ENCODE data around the gene C1orf21. TPM values are rescaled to one million over a fixed set of nuclear protein-coding genes. Genes with fewer than 3 reads are reported as not detected.

The C1orf21 gene
- total RNA-seq, 1 donor from 2014 or later, result 3.4 TPM

DNA sequence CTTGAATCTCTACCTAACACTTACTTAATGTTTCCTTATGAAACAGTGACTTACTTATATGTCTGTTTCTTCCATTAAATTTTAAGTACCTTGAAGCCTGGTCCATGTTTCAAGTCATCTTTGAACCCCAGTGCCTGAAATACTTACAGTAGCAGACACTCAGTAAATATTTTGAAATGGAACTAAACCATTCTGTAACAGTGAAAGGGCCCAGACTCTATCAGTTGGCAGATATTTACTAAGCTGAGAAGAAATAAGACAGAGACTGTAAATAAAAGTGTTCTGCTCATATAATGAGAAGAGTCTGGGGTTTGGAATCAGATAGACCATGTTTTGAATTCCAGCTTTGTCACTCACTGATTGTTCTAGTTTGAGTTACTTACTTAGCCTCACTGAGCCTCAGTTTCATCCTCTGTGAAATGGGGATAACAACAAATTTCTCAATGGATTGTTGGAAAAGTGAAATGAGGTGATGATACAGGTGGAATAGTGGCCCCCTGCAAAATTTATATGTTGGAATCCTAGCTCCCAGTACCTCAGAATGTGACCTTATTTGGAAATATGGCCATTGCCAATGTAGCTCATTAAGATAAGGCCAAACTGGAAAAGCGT is 19.3 kb upstream of the C1orf21 start:
- no peak for DNase-seq (ENCODE audit: low spot score)
- Mint-ChIP-seq H3K4me1 (ENCODE audit: low read depth) (no peaks in the 10 kb centered on the region), H3K27ac (no peak overlapping the region), H3K27me3 (ENCODE audit: low read depth) (peaks cover 2% of the 10 kb centered on the region), H3K4me3 (ENCODE audit: low read depth) (no peak overlapping the region), H3K36me3 (ENCODE audit: low read depth) (no peaks in the 10 kb centered on the region), H3K9me3 (no peaks in the 10 kb centered on the region)
- intact Hi-C loops (cut with micrococcal nuclease), result no loop called here

DNA sequence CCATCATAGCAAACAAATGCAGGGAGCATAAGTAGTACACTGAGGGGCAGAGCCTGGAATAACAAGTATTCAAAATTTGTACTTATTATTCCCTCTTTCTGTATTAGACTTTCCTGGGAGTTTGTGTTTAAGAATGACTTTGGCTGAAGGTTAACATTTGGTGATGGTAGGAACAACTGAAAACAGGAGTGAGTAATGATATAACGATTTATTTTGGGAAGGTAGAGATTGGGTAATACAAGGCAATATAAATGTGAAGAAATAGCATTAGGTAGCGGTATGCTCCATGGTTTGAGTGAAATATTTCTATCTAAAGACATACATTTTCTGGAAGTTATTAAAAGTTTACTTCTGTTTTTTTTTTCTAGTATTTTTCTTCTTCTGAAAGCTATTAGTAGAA is 18.5 kb upstream of the C1orf21 start:
- H3K9me3 Mint-ChIP-seq, result no peaks in the 10 kb centered on the region
- H3K27ac Mint-ChIP-seq, result no peak overlapping the region
- H3K4me3 Mint-ChIP-seq (ENCODE audit: low read depth), result no peak overlapping the region
- no peaks in the 10 kb centered on the region for H3K4me1 Mint-ChIP-seq (ENCODE audit: low read depth)
- intact Hi-C loops (cut with micrococcal nuclease), result no loop called here
- no peaks in the 10 kb centered on the region for H3K27me3 Mint-ChIP-seq (ENCODE audit: low read depth)
- no peak for DNase-seq (ENCODE audit: low spot score)
- H3K36me3 Mint-ChIP-seq (ENCODE audit: low read depth), result no peaks in the 10 kb centered on the region

DNA sequence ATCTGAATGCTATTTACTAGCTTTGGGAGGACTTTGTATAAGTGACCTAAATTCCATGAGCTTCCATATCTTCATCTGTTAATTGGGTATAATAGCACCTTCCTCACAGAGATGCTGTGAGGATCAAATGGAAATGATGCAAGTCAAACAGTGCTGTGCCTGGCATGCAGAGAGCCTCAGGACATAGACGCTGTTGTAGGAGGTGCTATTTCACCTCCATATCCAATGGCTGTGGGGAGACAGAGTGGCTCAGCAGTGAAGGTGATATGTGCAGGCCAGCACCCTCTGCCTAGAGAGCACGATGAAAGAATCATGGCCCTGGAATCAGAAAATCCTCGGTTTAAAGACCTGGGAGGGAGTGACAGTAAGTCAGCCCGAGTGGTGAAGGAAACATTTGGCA is 16.0 kb upstream of the C1orf21 start:
- Mint-ChIP-seq H3K27me3 (ENCODE audit: low read depth) (no peaks in the 10 kb centered on the region), H3K4me1 (ENCODE audit: low read depth) (no peaks in the 10 kb centered on the region), H3K4me3 (ENCODE audit: low read depth) (no peak overlapping the region), H3K36me3 (ENCODE audit: low read depth) (no peaks in the 10 kb centered on the region), H3K9me3 (no peaks in the 10 kb centered on the region), H3K27ac (no peak overlapping the region)
- intact Hi-C loops (cut with micrococcal nuclease), result no loop called here
- no peak for DNase-seq (ENCODE audit: low spot score)

DNA sequence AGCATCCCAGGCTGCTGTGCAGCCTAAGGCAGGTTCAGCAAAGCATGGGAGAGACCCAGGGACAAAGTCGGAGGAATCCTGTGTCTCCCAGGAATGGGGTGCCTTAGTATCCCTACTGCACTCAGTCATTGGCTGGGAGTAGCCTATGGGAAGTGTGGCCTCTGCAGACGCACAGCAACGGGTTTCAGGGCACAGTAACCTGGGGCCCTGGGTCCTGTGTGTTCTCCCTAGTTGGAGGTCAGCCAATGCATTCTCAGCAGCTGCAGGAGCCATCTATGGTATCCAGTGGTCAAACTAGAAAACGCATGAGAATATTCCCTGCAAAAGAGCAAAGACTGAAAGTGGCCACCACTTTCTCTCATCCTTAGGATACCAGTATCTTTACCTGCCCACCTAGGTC is 13.7 kb upstream of the C1orf21 start:
- Mint-ChIP-seq H3K4me1 (ENCODE audit: low read depth) (no peaks in the 10 kb centered on the region), H3K9me3 (no peaks in the 10 kb centered on the region), H3K27me3 (ENCODE audit: low read depth) (no peaks in the 10 kb centered on the region), H3K4me3 (ENCODE audit: low read depth) (no peak overlapping the region), H3K36me3 (ENCODE audit: low read depth) (no peaks in the 10 kb centered on the region), H3K27ac (no peak overlapping the region)
- intact Hi-C loops (cut with micrococcal nuclease), result no loop called here
- DNase-seq (ENCODE audit: low spot score), result no peak

DNA sequence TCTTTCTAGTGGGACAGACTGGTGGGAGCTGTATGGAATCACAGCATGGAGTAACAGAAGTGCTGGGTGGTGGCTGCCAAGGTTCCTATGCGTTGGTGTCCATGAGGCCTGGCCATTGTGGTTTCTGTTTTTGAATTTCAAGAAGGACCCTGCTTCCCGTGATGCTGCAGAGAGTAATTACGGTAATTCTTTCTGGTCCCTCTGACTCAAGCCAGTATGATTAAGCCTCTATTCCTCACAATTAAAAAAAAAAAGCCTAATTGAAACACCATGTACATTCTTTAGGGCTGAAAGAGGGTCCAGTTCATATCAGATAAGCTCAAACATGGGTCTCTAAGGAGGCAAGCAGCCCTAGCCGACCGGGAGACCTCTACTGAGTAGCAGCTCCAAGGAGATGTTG is 10.5 kb upstream of the C1orf21 start:
- DNase-seq (ENCODE audit: low spot score), result no peak
- H3K27ac Mint-ChIP-seq, result no peak overlapping the region
- H3K36me3 Mint-ChIP-seq (ENCODE audit: low read depth), result no peaks in the 10 kb centered on the region
- no peak overlapping the region for H3K4me3 Mint-ChIP-seq (ENCODE audit: low read depth)
- intact Hi-C loops (cut with micrococcal nuclease), result no loop called here
- H3K27me3 Mint-ChIP-seq (ENCODE audit: low read depth), result peaks cover 11% of the 10 kb centered on the region
- H3K4me1 Mint-ChIP-seq (ENCODE audit: low read depth), result peaks cover 8% of the 10 kb centered on the region
- H3K9me3 Mint-ChIP-seq, result no peaks in the 10 kb centered on the region

DNA sequence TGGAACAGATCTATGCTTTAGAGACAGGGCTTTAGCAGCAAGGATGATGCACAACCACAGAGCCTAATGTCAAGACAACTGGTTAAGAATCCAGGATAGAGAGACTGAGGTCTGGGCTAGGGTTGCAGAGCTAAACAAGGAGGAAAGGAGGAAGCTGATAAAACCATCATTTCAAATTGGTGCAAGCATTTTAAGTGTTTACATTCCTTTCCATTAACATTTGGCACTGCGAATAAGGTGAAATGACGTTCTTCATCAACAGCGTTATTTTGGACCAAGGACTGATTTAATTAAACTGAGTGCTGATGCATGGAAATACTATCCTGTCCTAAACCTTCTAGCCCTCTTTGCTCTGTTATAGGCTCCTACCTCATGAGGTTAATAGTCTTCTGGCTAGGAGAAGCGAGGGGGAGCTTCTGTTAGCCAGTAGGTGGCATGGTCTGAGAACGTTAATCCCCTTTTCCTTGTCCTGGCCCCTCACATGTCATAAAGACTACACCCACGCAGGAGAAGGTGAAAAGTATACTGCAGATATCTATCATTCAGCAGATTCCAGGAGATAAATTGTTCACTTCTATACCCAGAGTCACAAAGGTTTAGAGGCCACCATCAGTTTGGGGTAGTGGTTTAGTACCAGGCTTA is 7.6 kb upstream of the C1orf21 start:
- intact Hi-C loops (cut with micrococcal nuclease), result no loop called here
- H3K27ac Mint-ChIP-seq, result no peak overlapping the region
- peaks cover 31% of the 10 kb centered on the region for H3K27me3 Mint-ChIP-seq (ENCODE audit: low read depth)
- H3K36me3 Mint-ChIP-seq (ENCODE audit: low read depth), result no peaks in the 10 kb centered on the region
- H3K9me3 Mint-ChIP-seq, result no peaks in the 10 kb centered on the region
- no peak for DNase-seq (ENCODE audit: low spot score)
- H3K4me3 Mint-ChIP-seq (ENCODE audit: low read depth), result no peak overlapping the region
- H3K4me1 Mint-ChIP-seq (ENCODE audit: low read depth), result peaks cover 8% of the 10 kb centered on the region

DNA sequence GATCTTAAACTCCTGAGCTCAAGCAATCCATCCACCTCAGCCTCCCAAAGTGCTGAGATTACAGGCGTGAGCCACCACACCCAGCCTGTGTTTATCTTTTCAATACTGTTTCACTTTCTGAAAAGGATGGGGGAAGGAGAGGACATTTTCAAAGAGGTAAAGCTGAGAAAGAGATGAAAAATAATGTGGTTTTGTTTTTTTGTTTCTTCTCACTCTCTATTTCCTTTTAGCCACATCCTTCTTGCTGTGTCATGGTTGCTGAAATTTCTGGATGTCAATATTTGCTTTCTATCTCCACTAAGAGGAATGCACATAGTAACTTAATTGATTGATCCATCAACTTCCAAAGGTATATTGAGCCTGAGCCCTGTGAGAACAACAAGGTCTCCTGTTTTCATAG is 6.4 kb upstream of the C1orf21 start:
- H3K27me3 Mint-ChIP-seq (ENCODE audit: low read depth), result peaks cover 44% of the 10 kb centered on the region

DNA sequence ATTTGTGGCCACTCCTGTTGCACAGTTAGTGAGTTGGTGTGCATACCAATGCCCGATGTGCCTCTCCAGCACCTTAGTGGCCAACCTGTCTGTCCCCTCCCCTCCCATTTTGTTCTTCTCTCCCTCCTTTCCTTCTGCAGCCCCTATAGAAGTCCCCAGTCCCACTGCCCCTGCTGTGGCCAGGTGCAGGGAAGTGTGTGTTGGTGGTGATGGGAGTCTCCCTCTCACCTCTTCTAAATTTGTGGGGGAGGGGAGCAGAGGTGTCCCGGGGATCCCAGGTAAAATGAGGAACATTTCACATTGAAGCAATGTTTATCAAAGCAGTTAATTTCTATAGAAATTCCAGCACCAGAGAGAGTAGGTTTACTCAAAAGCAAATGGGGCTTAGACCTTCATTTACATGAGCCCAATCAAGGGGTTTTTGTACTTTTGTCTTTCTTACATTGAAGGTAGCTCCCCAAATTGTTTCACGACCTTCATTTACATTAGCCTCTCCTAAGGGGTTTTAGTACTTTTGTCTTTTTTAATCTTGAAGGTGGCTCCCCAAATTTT is 3.0 kb upstream of the C1orf21 start:
- DNase-seq (ENCODE audit: low spot score), result no peak
- Mint-ChIP-seq H3K9me3 (no peaks in the 10 kb centered on the region), H3K27ac (no peak overlapping the region), H3K4me3 (ENCODE audit: low read depth) (no peak overlapping the region), H3K36me3 (ENCODE audit: low read depth) (no peaks in the 10 kb centered on the region), H3K4me1 (ENCODE audit: low read depth) (peaks cover 27% of the 10 kb centered on the region), H3K27me3 (ENCODE audit: low read depth) (peaks cover 60% of the 10 kb centered on the region)
- intact Hi-C loops (cut with micrococcal nuclease), result loop anchor here (10.0 kb wide), 1 partner anchor 329 kb away; the partner anchor contains the start of gene TSEN15

More for the DNA sequence above, 6.4 kb upstream of the C1orf21 start:
- Mint-ChIP-seq H3K4me3 (ENCODE audit: low read depth) (no peak overlapping the region), H3K36me3 (ENCODE audit: low read depth) (no peaks in the 10 kb centered on the region), H3K4me1 (ENCODE audit: low read depth) (peaks cover 10% of the 10 kb centered on the region), H3K27ac (no peak overlapping the region), H3K9me3 (no peaks in the 10 kb centered on the region)
- no peak for DNase-seq (ENCODE audit: low spot score)
- intact Hi-C loops (cut with micrococcal nuclease), result loop anchor here (10.0 kb wide), 1 partner anchor 326 kb away; the partner anchor contains the start of gene TSEN15

DNA sequence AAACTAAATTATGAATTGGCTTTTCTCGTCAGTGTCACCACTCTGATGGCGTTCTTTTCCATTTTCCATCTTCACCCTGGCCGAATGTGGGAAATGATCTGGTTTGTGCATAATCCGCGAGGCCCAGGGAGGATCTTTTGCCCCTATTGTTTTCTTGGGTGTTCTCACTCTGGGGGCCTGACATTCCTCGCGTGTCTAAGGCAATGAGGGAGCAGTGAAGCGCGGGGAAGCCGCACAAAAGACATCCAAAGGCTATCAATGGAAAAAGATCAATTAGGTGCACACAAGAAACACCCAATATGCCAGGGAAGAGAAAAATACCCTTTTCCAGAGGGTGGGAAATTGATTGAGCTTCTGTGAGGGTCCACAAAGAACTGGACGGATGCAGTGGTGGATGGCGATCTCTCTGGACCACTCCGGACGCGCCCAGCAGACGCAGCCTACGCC is 941 bp upstream of the C1orf21 start:
- peak overlapping the region; percentile 79 for H3K4me3 Mint-ChIP-seq (ENCODE audit: low read depth)
- H3K4me1 Mint-ChIP-seq (ENCODE audit: low read depth), result peaks cover 23% of the 10 kb centered on the region
- no peaks in the 10 kb centered on the region for H3K9me3 Mint-ChIP-seq
- no peak overlapping the region for H3K27ac Mint-ChIP-seq
- intact Hi-C loops (cut with micrococcal nuclease), result loop anchor here (2.0 to 10.0 kb wide), 6 partner anchors 105 to 751 kb away; partner anchors contain the start of genes ARPC5, RNF2 and TSEN15
- no peaks in the 10 kb centered on the region for H3K36me3 Mint-ChIP-seq (ENCODE audit: low read depth)
- DNase-seq (ENCODE audit: low spot score), result no peak
- peaks cover 74% of the 10 kb centered on the region for H3K27me3 Mint-ChIP-seq (ENCODE audit: low read depth)

DNA sequence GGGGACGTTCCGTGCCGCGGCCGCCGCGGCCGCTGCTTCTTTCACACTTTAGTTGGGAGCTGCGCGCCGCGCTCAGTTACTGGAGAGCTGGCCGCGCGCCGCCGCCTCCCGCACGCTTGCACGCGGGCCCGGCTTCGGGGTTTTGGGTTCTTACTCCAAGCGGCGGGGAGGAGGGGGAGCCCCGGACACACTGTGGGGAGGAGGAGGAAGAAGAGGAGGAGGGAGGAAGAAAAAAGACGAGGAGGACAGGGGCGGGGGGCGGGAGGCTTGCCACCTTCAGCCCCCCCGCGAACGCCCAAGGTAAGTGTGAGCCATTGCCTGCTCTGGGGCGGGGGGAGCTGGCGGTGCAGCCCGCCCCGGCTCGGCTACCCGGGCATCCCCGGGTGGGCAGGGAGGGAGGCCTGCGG is 243 bp downstream of the C1orf21 start:
- peaks cover 22% of the 10 kb centered on the region for H3K4me1 Mint-ChIP-seq (ENCODE audit: low read depth)
- peaks cover 74% of the 10 kb centered on the region for H3K27me3 Mint-ChIP-seq (ENCODE audit: low read depth)
- intact Hi-C loops (cut with micrococcal nuclease), result loop anchor here (2.0 to 10.0 kb wide), 6 partner anchors 104 to 752 kb away; partner anchors contain the start of genes ARPC5, RNF2 and TSEN15
- H3K4me3 Mint-ChIP-seq (ENCODE audit: low read depth), result peak overlapping the region; percentile 87
- DNase-seq (ENCODE audit: low spot score), result no peak
- no peaks in the 10 kb centered on the region for H3K9me3 Mint-ChIP-seq
- H3K36me3 Mint-ChIP-seq (ENCODE audit: low read depth), result no peaks in the 10 kb centered on the region
- H3K27ac Mint-ChIP-seq, result peak overlapping the region; percentile 59

DNA sequence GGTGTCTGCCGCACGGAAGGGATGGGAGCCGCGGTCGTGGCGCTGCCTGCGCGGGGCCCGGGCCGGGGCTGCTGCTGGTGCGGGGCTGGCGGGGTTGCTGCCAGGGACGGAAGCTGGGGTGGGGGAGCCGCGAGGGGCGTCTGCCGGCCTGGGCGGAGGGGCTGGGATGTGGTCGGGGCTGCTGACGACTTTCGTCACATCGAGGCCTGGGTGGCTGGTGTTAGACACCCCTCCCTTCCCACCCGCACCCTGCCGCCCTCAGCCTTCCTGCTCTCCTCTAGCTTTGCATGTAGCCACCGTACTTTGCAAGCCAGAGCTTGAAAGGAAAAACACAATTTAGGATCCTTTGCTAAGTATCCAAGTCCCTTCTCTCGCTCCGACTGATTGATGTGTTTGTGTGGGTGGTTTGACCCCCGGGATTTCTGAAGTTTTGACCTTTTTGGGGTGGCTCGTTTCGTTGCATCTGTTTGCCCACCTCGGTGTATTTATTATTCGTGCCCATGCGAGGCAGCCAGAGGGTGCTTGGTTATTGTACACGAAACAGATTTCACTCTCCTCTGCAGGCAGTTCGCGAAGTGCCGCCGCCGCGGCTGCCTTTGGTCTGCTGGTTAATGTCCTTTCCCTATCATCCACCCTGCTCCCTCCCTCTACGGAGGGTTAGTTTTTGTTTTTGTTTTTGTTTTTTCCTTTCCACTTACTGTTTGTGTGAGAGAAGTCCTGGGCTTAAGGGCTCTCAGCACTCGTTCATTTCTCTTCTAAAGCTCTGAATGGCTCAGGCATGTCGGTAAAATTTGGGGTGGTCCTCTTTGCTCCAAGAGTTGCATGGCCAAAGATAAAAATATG is 868 bp downstream of the C1orf21 start:
- Mint-ChIP-seq H3K4me3 (ENCODE audit: low read depth) (peak overlapping the region; percentile 87), H3K27ac (peak overlapping the region; percentile 70), H3K27me3 (ENCODE audit: low read depth) (peaks cover 72% of the 10 kb centered on the region), H3K4me1 (ENCODE audit: low read depth) (peaks cover 22% of the 10 kb centered on the region), H3K36me3 (ENCODE audit: low read depth) (no peaks in the 10 kb centered on the region), H3K9me3 (no peaks in the 10 kb centered on the region)
- peak; percentile 17 for DNase-seq (ENCODE audit: low spot score)
- intact Hi-C loops (cut with micrococcal nuclease), result loop anchor here (2.0 to 10.0 kb wide), 7 partner anchors 103 to 753 kb away; partner anchors contain the start of genes ARPC5, EDEM3, RNF2 and TSEN15

DNA sequence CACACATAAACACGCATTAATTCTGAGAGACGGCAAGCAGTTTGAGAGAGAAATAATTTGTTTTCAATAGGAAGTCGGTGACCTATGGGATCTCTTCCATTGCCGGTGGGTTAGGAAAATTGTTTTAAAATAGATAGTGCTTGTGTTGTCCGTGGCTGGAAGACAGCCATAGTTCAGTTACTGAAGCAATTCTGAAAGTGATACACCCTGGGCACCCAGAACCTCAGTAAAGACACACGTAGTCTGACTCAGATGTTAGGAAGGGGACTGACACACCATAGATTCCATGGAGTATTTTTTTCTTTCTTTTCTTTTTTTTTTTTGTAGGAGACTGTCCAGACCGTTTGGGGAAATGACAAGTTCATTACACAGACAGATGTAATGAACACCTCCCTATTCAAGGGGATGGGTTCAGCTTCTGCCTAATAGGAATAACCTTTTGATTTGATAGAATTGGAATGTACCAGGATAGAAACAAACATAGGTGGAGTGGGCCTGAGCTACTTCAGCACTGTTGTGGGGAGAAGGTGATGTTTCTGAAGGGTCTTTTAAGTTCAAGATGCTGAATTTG is 1.6 kb downstream of the C1orf21 start:
- intact Hi-C loops (cut with micrococcal nuclease), result loop anchor here (2.0 to 10.0 kb wide), 5 partner anchors 226 to 659 kb away; partner anchors contain the start of genes EDEM3, RNF2 and TSEN15

More for the DNA sequence above, 1.6 kb downstream of the C1orf21 start:
- Mint-ChIP-seq H3K4me3 (ENCODE audit: low read depth) (peak overlapping the region; percentile 87), H3K27me3 (ENCODE audit: low read depth) (peaks cover 70% of the 10 kb centered on the region), H3K9me3 (no peaks in the 10 kb centered on the region), H3K27ac (peak overlapping the region; percentile 70), H3K4me1 (ENCODE audit: low read depth) (peaks cover 22% of the 10 kb centered on the region), H3K36me3 (ENCODE audit: low read depth) (no peaks in the 10 kb centered on the region)
- no peak for DNase-seq (ENCODE audit: low spot score)

All from activated T-helper 2 cell treated with anti-CD3 and anti-CD28 coated beads, Interferon-gamma antibody, Interleukin-2, Interleukin-4, amounts not matched to agents 10 μg/mL and 5 μg/mL and 100 μg/mL, durations not matched to agents 14 hours and 24 hours and 36 hours (primary cell).